Forelimb muscle (tissue), 1 donor: Measurements from ENCODE around the gene NFX1. TPM values are rescaled to one million over a fixed set of nuclear protein-coding genes. Genes with fewer than 3 reads are reported as not detected.

ENCODE experiments used
- DNase-seq: peaks from one replicate; pipeline ENCODE4 v3.0.0-alpha.2; 2013; ENCODE audit warnings: low read depth
- polyA plus RNA-seq: library from polyadenylated mRNA; unstranded; fragments of 120-200 nt; gene quantifications from one replicate; pipeline ENCODE4 v1.2.1, GENCODE V29; 2013; ENCODE audit not compliant: insufficient read length

Gene NFX1
- 26.0 TPM for polyA plus RNA-seq

DNA sequence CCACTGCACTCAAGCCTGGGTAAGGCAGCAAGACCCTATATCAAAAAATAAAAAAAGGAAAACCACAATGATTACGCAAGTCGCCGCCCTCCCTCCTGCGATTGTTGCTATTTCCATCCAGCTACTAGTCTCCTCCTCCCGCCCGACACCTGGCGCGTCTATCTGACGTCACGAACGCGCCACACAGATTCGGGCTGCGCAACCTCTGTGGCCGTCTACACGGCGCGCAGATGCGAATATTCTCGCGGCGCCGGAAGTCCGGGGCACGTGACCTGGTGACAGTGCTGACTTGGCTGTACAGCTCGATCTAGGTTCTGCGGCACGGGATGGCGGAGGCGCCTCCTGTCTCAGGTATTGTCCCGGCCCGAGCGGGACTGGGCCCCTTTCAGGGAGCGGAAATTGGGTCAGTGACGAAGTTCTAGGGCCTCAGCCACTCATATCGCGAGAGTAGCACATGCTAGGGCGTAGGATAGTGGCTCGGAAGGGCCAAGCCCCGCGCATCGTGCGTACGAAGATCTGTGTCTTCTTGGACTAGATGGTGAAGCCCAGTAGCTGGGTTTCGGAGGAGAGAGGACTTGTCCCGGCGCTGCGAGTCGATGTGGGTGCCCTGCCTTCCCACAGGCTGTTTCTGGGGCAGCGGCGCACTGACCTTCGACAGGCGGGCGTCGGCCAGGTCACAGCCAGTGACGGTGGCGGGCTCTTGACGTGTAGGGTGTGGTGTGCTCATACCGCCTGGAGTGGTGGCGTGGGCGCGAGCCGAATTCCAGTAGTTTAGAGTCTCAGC, at the start of gene NFX1:
TSS of gene NFX1 (plus strand) at position 270 of the 784 bp plus-strand sequence. CDS start at position 327, 57 bp downstream.
- DNase-seq: peak; percentile 96

DNA sequence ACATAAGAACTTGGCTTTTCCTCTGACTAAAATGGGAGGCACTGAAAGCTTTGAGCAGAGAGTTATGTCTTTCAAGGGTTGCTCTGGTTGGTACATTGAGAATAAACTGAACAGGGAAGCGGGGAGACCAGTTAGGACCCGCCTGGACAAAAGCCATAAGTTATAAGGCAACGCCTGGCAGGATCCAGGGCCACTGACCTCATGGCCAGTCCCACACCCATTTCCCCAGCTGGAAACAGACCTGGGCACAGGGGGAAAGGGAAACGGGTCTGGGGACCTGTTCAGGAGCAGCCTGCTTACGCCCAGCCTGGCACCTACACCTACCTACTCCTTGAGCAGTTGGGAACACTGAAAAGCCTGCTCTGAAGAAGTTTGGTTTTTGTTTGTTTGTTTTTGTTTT, 49.0 kb upstream of the NFX1 start:
- no peak for DNase-seq

GRCh38 chr9:33242609-33243134, 47.6 kb upstream of the NFX1 start:
- DNase-seq: no peak

DNA sequence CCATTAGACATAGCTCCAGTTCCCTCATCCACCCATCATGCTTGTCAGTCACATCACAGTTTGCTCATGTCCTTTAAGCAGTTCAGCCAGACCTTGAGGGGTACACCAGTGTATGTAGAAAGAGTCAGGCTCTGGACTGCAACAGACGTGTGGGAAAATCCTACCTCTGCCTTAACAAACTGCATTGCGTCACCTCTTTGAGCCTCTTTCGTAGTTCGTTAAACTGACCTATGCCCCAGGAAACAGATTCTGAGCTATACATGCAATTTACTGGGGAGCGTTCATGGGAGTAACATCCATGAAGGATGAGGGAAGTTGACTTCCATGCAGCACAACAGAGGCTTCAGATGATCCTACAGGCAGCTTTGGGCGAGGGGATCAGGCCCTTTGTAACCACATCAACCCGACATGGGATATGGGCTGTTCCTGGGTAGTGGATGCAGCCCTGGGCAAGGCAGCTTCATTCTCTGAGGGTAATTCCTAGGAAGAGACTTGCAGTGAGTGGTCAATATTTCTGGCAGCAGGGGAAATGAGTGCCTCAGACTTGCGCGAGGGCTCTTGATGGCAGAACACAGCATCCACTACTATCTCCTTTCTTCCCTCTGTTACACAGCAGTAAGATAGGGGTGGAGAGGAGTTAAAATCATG, 46.1 kb upstream of the NFX1 start:
- no peak for DNase-seq

- no peak for DNase-seq
Observed at GRCh38 chr9:33245341-33245740, 45.0 kb upstream of the NFX1 start.

DNA sequence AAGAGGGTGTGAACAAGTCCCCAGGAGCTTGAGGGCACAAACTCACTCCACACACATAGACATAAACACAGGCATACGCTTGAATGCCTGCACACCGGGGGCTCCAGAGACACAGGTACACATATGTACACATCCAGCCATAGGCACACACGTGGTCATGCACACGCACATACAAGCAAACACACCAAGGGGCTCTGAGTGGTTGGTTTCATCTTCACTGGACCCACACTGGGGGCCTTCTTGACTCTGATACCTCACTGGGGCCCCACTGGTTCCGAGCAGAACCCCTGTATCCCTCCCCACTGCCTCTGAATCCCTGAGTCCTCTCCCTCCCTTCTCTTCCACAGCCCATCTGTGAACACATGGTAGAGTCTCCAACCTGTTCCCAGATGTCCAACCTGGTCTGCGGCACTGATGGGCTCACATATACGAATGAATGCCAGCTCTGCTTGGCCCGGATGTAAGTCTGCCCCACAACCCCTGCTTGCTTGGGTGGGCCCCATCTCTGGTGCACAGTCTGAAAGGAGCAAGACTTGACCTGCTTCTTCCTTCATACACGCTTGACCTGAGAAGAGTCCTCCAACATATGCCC, 44.0 kb upstream of the NFX1 start:
- no peak for DNase-seq

GRCh38 chr9:33248606-33249005, 41.7 kb upstream of the NFX1 start:
- no peak for DNase-seq

DNA sequence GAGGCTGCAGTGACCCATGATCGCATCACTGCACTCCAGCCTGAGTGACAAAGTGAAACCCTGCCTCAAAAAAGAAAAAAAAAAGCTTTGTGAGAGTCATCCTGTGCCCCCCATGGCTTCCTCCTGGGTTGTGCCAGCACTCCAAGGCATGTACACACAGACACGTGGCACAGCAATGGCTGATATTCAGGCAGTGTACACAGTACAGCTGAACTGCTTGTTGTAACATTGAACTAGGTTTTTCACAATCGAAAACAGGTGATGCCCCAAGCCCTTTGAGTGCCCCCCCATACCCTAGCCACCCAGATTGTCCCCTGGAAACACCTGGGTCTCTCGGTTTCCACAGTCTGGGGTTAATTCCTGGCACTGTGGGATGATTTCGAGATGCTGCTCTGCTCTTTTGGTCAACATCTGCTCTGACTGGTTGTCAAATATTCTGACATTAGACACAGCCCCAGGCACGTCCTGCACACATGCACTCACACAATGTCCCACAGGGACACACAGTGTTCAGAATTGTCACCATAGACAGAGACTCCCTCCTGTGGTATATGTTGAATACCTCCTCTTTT, 41.1 kb upstream of the NFX1 start:
- no peak for DNase-seq

DNA sequence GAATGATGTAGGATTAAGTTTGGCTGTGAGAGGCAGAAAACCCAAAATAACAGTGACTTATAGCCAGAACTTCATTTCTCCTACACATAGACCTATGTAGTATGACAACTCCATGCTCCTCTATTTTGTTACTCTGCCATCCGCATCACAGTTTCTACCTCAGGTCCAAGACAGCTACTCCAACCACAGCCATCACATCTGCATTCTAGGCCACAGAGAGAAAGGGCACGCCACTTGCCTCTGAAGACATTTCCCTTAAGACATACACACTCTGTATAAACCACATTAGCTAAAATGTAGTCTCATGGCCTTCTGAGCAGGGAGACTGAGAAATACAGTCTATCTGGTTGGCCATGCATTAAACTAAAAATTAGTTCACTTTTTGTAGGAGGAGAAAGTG, 40.3 kb upstream of the NFX1 start:
- DNase-seq: no peak

DNA sequence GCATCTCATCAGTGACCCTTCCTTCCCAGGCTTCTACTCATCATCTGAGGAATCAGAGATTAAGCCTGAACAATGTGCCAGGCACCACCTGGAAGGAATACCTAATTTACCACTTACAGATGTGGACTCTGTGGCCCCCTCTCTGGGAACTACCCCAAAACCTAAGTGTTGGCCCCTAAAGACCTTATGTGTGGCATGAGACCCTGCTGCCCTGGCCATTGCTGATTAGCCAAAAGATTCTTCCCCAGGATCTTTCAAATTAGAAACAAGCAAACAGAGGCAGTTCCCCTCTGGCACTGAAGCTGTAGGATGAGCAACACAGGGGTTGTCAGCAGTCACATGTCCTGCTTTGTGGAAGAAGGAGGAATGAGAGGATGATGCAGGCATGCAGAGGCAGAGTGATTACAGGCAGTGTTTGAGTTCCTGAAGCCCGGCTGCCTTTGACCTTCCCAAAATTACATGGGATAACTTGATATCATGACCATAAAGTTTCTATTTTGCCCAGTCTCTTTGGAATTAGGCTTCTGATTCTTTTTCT, 39.8 kb upstream of the NFX1 start:
- no peak for DNase-seq

DNA sequence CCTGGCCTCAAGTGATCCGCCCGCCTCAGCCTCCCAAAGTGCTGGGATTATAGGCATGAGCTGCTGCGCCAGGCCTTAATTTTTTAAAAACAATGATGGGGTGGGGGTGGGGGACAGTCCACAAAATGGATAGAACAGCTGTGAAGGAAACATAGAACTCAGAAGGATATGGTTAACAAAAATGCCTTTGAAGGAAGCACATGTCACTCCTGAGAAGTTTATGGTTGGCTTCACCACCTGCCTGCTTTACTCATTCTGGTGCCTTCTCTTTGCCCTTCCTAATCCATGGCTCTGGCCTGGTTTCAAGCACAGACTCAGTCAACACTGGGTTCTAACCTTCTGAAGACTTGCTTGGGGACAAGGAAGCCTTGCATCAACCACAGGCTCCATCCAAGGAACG, 36.1 kb upstream of the NFX1 start:
- DNase-seq: no peak

GRCh38 chr9:33255014-33255413, 35.3 kb upstream of the NFX1 start:
- no peak for DNase-seq

- no peak for DNase-seq
Observed at GRCh38 chr9:33255471-33255870, 34.8 kb upstream of the NFX1 start.

GRCh38 chr9:33256236-33256635, 34.1 kb upstream of the NFX1 start:
- DNase-seq: no peak

DNA sequence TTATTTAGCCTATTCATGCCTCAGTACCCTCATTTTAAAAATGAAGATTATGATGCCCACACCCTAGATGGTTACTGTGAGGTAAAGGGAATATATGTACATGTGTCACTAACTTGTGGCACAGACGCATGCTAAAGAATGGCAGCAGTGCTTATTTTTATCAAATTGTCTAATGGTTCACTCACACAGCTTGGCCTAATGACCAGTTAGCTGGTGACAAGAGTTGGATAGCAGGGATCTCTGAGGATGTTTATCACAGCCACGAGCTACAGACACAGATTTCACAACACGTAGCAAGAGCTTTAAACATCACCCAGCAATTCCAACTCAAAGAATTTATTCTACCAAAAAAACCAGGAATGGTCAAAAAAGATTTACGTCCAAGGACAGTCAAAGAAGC, 33.0 kb upstream of the NFX1 start:
- DNase-seq: no peak

- DNase-seq: no peak
Observed at GRCh38 chr9:33260372-33260771, 29.9 kb upstream of the NFX1 start.

- DNase-seq: no peak
Observed at GRCh38 chr9:33263131-33264002, 26.9 kb upstream of the NFX1 start.

GRCh38 chr9:33264003-33264472, 26.3 kb upstream of the NFX1 start:
- no peak for DNase-seq

DNA sequence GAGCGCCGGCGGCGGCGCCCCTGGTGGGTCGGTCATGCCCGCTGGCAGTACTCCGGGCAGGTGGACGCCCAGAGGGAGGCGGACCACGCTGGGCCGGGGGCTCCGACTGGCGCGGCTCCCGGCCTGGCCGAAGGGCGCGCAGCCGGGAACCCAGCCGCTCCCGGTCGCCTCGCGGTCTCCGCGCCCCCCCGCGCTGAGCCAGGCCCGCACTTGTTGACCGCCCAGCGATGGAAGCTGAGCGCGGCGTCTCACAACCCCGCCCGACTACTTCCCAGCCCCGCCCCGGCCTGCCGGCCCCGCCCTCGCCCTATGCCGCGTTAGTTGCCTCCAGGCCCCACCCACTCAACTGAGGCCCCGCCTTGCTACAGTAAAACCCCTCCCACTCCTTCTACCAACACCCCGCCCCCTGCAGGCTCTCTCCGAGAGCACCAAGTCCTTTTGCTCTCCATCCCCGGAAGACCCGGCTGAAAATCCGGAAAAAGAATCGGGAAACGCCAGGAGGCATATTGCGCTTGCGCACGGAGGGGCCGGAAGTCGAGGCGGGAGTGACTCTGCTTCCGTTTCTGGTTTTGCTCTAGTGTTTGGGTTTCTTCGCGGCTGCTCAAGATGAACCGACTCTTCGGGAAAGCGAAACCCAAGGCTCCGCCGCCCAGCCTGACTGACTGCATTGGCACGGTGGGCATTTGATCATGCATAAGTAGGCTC, 25.7 kb upstream of the NFX1 start, which contains the start of the genes BAG1 and CHMP5:
TSS of gene BAG1 (minus strand) at position 236 of the 705 bp plus-strand sequence.
TSS of gene CHMP5 (plus strand) at position 577 of the 705 bp plus-strand sequence. CDS start at position 607, 30 bp downstream.
- DNase-seq: peak; percentile 98
